CD4-positive, alpha-beta T cell (primary cell): ENCODE results near the gene FKBP5. TPM values are rescaled to one million over a fixed set of nuclear protein-coding genes. Genes with fewer than 3 reads are reported as not detected.
"Not testable (repeated sequence)": the region's sequence is repeated elsewhere in the genome, so short reads cannot be mapped to it uniquely, and the experiment has no call there.

Experiments
- ATAC-seq: fragments of 200-7000 bp; cut with Tn5 transposase; one replicate; pipeline ENCODE4 v1.10.0; 2022; ENCODE audit warnings: mild to moderate bottlenecking; ENCODE audit not compliant: poor library complexity
- CTCF ChIA-PET: fragments of 350-600 bp; sonication (Branson Sonifier 250); formaldehyde crosslinking; loops from one replicate; lab custom pipeline; 2021; ENCODE audit warnings: antibody characterized with exemption, inconsistent platforms; lab: Charles Lee
- POLR2A ChIA-PET: fragments of 350-600 bp; sonication (Branson Sonifier 250); formaldehyde crosslinking; loops from one replicate; lab custom pipeline; 2021; ENCODE audit warnings: antibody characterized with exemption, inconsistent platforms; lab: Charles Lee
- DNase-seq, 14 experiments: peaks; one replicate each; pipeline ENCODE4 v3.0.0-alpha.2; 2013 to 2020; ENCODE audit warnings: mixed read lengths in 2 of 14
- H3K27ac ChIP-seq, 2 donors: one replicate each; pipeline versions ENCODE4 v1.5.1 to v1.7.0; 2013; ENCODE audit warnings: low read length in 2 of 2, low read depth in 1 of 2, mild to moderate bottlenecking in 1 of 2
- H3K27me3 ChIP-seq, 2 experiments: 1 replicate in 1 of 2; 2 replicates in 1 of 2; pipeline versions ENCODE4 v1.6.1 to v1.7.0; 2013; ENCODE audit warnings: low read length in 2 of 2, control low read depth in 1 of 2, mild to moderate bottlenecking in 1 of 2, moderate library complexity in 1 of 2; ENCODE audit not compliant: insufficient read depth in 2 of 2, control insufficient read depth in 1 of 2
- H3K36me3 ChIP-seq: one replicate; pipeline ENCODE4 v1.6.1; 2013; ENCODE audit warnings: low read length, control low read depth; ENCODE audit not compliant: insufficient read depth
- H3K4me1 ChIP-seq: one replicate; pipeline ENCODE4 v1.6.1; 2013; ENCODE audit warnings: low read length, control low read depth; ENCODE audit not compliant: insufficient read depth
- H3K4me3 ChIP-seq: one replicate; pipeline ENCODE4 v1.5.1; 2013; ENCODE audit warnings: mild to moderate bottlenecking, low read length, moderate library complexity
- H3K9me3 ChIP-seq, 2 experiments: 1 replicate in 1 of 2; 2 replicates in 1 of 2; pipeline versions ENCODE4 v1.6.1 to v1.7.0; 2013; ENCODE audit warnings: low read length in 2 of 2, mild to moderate bottlenecking in 2 of 2, control low read depth in 1 of 2, moderate library complexity in 1 of 2; ENCODE audit not compliant: control insufficient read depth in 1 of 2, insufficient read depth in 1 of 2
- H3K27ac Mint-ChIP-seq: one replicate; pipeline ENCODE4 v1.8.0; 2020; ENCODE audit warnings: mixed read lengths
- H3K27me3 Mint-ChIP-seq: one replicate; pipeline ENCODE4 v1.8.0; 2021; ENCODE audit warnings: mixed read lengths
- H3K36me3 Mint-ChIP-seq: one replicate; pipeline ENCODE4 v1.8.0; 2021; ENCODE audit warnings: low read depth, mixed read lengths
- H3K4me1 Mint-ChIP-seq: one replicate; pipeline ENCODE4 v1.8.0; 2021; ENCODE audit warnings: low read depth, mixed read lengths
- H3K4me3 Mint-ChIP-seq: one replicate; pipeline ENCODE4 v1.8.0; 2020; ENCODE audit warnings: mild to moderate bottlenecking, mixed read lengths
- H3K9me3 Mint-ChIP-seq: one replicate; pipeline ENCODE4 v1.8.0; 2020; ENCODE audit warnings: mixed read lengths
- intact Hi-C, 2 experiments: fragments of 100-400 bp; cut with DNase I in 1 of 2; cut with micrococcal nuclease in 1 of 2; formaldehyde crosslinking; loops; one replicate each; pipeline versions ENCODE4 v1.15.1 to v1.9.0; 2023 to 2025; cut with DNase I, micrococcal nuclease
- total RNA-seq, 174 experiments: library from RNA in 2 of 174; stranded (reverse) in 2 of 174; gene quantifications; one replicate each; pipeline ENCODE4 v1.2.3 and lab custom pipeline; 2021 to 2026
- TF ChIP-seq, protein P1 (sequence below): fragments of 200-600 bp; IDR thresholded peaks from one replicate; pipeline ENCODE4 v1.8.0; 2022; ENCODE audit warnings: antibody characterized with exemption, mild to moderate bottlenecking

The FKBP5 gene
- total RNA-seq, 2 experiments from 2014 or later, result 72.6 to 75.9 TPM

DNA sequence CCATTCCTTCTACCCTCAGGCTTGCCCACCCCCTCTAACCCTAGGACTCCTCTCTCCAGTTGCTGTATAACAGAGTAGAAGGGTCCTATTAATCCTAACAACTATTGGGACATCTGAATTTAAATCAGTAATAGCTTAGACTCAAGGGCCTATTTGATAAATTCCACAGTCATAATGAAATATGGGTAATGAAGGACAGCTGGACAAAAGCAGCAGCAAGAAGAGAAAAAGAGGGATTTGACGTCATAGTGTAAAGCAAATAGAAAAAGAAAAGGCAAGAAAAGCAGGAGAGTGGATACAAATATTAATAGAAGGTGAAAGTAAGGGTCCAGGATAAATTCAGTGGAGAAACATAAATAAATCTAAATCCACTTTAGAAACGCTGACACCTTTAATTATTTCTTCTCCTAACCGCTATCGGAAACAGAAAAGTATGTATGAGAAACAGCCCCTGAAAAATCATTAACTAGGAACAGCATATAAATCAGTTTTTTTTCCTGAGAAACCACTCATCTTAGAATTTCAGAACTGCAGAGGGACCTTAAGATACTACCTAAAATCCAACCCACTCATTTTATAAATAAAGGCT lies 12.8 kb downstream of the FKBP5 start:
- POLR2A ChIA-PET, result interaction anchor here (1.2 to 2.3 kb wide), 2 partner anchors 56 to 74 kb away, joined by 4 to 9 read pairs; no protein-coding TSS in a partner anchor
- H3K9me3 ChIP-seq, result peaks cover 0 to 7% of the 10 kb centered on the region in 2 experiments
- H3K36me3 ChIP-seq, result peaks cover 13% of the 10 kb centered on the region
- Mint-ChIP-seq H3K27ac (peak overlapping the region; percentile 79), H3K27me3 (no peaks in the 10 kb centered on the region), H3K4me1 (peaks cover 89% of the 10 kb centered on the region), H3K4me3 (peak overlapping the region; percentile 3), H3K9me3 (no peaks in the 10 kb centered on the region), H3K36me3 (peaks cover 60% of the 10 kb centered on the region)
- CTCF ChIA-PET, result no interaction called here
- no peaks in the 10 kb centered on the region for H3K27me3 ChIP-seq
- no peak for DNase-seq
- H3K4me3 ChIP-seq, result no peak overlapping the region
- intact Hi-C loops, result no loop called here
- TF ChIP-seq, protein P1, sequence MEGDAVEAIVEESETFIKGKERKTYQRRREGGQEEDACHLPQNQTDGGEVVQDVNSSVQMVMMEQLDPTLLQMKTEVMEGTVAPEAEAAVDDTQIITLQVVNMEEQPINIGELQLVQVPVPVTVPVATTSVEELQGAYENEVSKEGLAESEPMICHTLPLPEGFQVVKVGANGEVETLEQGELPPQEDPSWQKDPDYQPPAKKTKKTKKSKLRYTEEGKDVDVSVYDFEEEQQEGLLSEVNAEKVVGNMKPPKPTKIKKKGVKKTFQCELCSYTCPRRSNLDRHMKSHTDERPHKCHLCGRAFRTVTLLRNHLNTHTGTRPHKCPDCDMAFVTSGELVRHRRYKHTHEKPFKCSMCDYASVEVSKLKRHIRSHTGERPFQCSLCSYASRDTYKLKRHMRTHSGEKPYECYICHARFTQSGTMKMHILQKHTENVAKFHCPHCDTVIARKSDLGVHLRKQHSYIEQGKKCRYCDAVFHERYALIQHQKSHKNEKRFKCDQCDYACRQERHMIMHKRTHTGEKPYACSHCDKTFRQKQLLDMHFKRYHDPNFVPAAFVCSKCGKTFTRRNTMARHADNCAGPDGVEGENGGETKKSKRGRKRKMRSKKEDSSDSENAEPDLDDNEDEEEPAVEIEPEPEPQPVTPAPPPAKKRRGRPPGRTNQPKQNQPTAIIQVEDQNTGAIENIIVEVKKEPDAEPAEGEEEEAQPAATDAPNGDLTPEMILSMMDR, result no peak
- ATAC-seq, result no peak
- H3K4me1 ChIP-seq, result peaks cover 56% of the 10 kb centered on the region
- H3K27ac ChIP-seq, result no peak overlapping the region

DNA sequence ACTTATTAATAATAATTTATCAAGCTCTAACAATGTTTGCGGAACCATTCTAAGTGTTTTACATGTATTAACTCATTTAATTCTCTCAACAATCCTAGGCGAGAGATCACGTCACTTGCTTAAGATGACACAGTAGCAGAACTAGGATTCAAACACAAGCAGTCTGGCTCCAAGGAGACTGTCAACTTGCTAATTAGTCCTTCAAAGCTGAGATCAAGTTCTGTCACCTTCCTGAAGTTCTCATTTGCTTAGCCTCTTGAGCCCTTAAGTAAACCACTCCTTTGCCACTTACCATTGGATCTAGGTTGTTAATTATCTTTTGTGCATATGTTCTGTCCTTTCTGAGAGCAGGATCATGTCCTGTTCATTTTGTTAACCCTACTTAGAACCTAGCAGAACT lies 14.1 kb downstream of the FKBP5 start:
- peaks cover 52% of the 10 kb centered on the region for H3K36me3 Mint-ChIP-seq
- H3K4me3 ChIP-seq, result no peak overlapping the region
- intact Hi-C loops, result no loop called here

DNA sequence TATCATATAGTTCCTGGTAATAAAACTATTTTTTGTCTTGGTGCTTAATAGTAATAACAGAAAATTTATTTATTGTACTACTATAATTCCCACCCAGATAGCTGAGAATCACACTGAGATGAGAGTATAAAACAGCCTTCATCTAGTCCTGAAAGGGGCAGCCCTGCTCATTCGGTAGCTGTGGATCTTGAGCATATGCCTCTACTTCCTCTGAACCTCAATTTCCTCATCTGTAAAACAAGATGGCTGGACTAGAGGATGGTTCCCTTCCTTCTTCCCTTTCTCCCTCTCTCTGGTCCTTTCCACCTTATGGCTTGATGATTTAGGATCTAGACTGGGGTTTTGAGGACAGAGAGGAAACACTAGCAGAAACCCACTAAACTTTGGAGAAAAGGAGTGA lies 15.0 kb downstream of the FKBP5 start:
- POLR2A ChIA-PET, result interaction anchor here (1.4 to 2.1 kb wide), 4 partner anchors 11 to 58 kb away, joined by 3 to 13 read pairs (median 8); no protein-coding TSS in a partner anchor
- Mint-ChIP-seq H3K4me1 (peaks cover 81% of the 10 kb centered on the region), H3K27me3 (no peaks in the 10 kb centered on the region), H3K4me3 (peak overlapping the region; percentile 59), H3K36me3 (peaks cover 49% of the 10 kb centered on the region), H3K27ac (peak overlapping the region; percentile 79), H3K9me3 (no peaks in the 10 kb centered on the region)
- H3K9me3 ChIP-seq, result peaks cover 0 to 7% of the 10 kb centered on the region in 2 experiments
- peaks cover 4% of the 10 kb centered on the region for H3K36me3 ChIP-seq
- no peaks in the 10 kb centered on the region for H3K27me3 ChIP-seq
- CTCF ChIA-PET, result interaction anchor here (0.7 to 1.7 kb wide), 8 partner anchors 11 to 332 kb away, joined by 3 to 8 read pairs (median 4); partner anchors contain the start of gene PPARD
- TF ChIP-seq, protein P1, result no peak
- DNase-seq, result peak in 2 of 14 experiments; percentile 36 to 44
- H3K4me3 ChIP-seq, result no peak overlapping the region
- H3K27ac ChIP-seq, result peak overlapping the region; percentile 52 to 68
- intact Hi-C loops, result no loop called here
- ATAC-seq, result no peak
- H3K4me1 ChIP-seq, result peaks cover 57% of the 10 kb centered on the region

More for the DNA sequence above, 14.1 kb downstream of the FKBP5 start:
- Histone ChIP-seq H3K27ac (peak overlapping the region in 1 of 2 donors; percentile 68), H3K36me3 (peaks cover 11% of the 10 kb centered on the region), H3K4me1 (peaks cover 59% of the 10 kb centered on the region), H3K9me3 (peaks cover 0 to 7% of the 10 kb centered on the region in 2 experiments), H3K27me3 (no peaks in the 10 kb centered on the region)
- POLR2A ChIA-PET, result interaction anchor here (0.6 to 2.1 kb wide), 6 partner anchors 11 to 83 kb away, joined by 3 to 13 read pairs (median 4); partner anchors contain the start of gene FKBP5
- no peaks in the 10 kb centered on the region for H3K27me3 Mint-ChIP-seq
- H3K27ac Mint-ChIP-seq, result peak overlapping the region; percentile 79
- CTCF ChIA-PET, result interaction anchor here (0.8 to 1.7 kb wide), 6 partner anchors 11 to 62 kb away, joined by 3 to 5 read pairs (median 4); partner anchors contain the start of gene ARMC12
- TF ChIP-seq, protein P1, result no peak
- DNase-seq, result no peak
- ATAC-seq, result no peak
- no peaks in the 10 kb centered on the region for H3K9me3 Mint-ChIP-seq
- H3K4me3 Mint-ChIP-seq, result peak overlapping the region; percentile 59
- peaks cover 81% of the 10 kb centered on the region for H3K4me1 Mint-ChIP-seq

DNA sequence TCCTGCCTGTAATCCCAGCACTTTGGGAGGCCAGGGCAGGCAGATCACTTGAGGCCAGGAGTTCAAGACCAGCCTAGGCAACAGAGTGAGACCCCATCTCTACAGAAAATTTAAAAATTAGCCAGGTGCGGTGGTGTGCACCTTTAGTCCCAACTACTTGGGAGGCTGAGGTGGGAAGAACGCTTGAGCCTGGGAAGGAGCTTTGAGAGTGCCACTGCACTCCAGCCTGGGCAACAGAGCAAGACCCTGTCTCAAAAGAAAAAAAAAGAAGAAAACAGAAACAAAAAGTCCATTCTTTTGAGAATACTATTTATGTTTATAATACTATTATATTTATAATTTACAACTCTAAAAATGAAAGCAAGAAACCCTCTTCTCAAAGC lies 15.4 kb downstream of the FKBP5 start:
- H3K27me3 Mint-ChIP-seq, H3K36me3 ChIP-seq, H3K9me3 ChIP-seq, ATAC-seq, H3K9me3 Mint-ChIP-seq, H3K4me3 ChIP-seq, intact Hi-C loops, H3K27me3 ChIP-seq, DNase-seq: not testable (repeated sequence)
- peaks cover 55% of the 10 kb centered on the region for H3K4me1 ChIP-seq
- Mint-ChIP-seq H3K27ac (peak overlapping the region; percentile 79), H3K36me3 (peaks cover 44% of the 10 kb centered on the region), H3K4me3 (peak overlapping the region; percentile 28), H3K4me1 (peaks cover 81% of the 10 kb centered on the region)
- peak overlapping the region in 1 of 2 donors; percentile 68 for H3K27ac ChIP-seq
- POLR2A ChIA-PET, result interaction anchor here (2.1 kb wide), 2 partner anchors 10 to 59 kb away, joined by 5 to 10 read pairs; no protein-coding TSS in a partner anchor
- CTCF ChIA-PET, result interaction anchor here (1.6 to 1.7 kb wide), 4 partner anchors 10 to 49 kb away, joined by 4 to 8 read pairs (median 4); no protein-coding TSS in a partner anchor

DNA sequence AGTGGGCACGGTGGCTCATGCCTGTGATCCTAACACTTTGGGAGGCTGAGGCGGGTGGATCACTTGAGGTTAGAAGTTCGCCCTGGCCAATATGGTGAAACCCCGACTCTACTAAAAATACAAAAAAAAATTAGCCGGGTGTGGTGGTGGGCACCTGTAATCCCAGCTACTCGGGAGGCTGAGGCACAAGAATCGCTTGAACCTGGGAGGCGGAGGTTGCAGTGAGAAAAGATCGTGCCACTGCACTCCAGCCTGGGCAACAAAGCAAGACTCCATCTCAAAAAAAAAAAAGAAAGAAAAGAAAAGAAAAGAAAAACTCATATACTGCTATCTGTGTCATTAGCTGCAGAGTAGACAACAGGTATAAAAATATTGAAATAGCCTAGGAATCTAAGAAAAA lies 18.3 kb downstream of the FKBP5 start:
- H3K9me3 Mint-ChIP-seq, H3K27me3 ChIP-seq, H3K9me3 ChIP-seq, H3K4me3 ChIP-seq, H3K27me3 Mint-ChIP-seq, H3K36me3 ChIP-seq, intact Hi-C loops, ATAC-seq, DNase-seq: not testable (repeated sequence)
- peak overlapping the region; percentile 91 for H3K27ac Mint-ChIP-seq
- peaks cover 66% of the 10 kb centered on the region for H3K4me1 Mint-ChIP-seq
- H3K36me3 Mint-ChIP-seq, result peaks cover 29% of the 10 kb centered on the region
- ChIA-PET CTCF (interaction anchor here (0.6 to 2.7 kb wide), 3 partner anchors 10 to 66 kb away, joined by 5 to 14 read pairs (median 10); no protein-coding TSS in a partner anchor), POLR2A (interaction anchor here (0.8 to 3.2 kb wide), 3 partner anchors 37 to 70 kb away, joined by 3 to 11 read pairs (median 6); no protein-coding TSS in a partner anchor)
- H3K4me3 Mint-ChIP-seq, result peak overlapping the region; percentile 28
- peak overlapping the region in 1 of 2 donors; percentile 4 for H3K27ac ChIP-seq
- peaks cover 52% of the 10 kb centered on the region for H3K4me1 ChIP-seq
